HEK293 (cell line): ENCODE data around the gene LHFPL2.

Experiments
- TF ChIP-seq, protein P1 (sequence below): fragments of 450-650 bp; formaldehyde crosslinking; IDR thresholded peaks from 2 replicates; pipeline ENCODE4 v1.5.1; 2016; ENCODE audit warnings: missing biosample characterization, missing genetic modification characterization
- TF ChIP-seq, protein P2 (sequence below): fragments of 450-650 bp; formaldehyde crosslinking; IDR thresholded peaks from 2 replicates; pipeline ENCODE4 v1.5.1; 2016; ENCODE audit warnings: missing biosample characterization, missing genetic modification characterization, borderline replicate concordance

DNA sequence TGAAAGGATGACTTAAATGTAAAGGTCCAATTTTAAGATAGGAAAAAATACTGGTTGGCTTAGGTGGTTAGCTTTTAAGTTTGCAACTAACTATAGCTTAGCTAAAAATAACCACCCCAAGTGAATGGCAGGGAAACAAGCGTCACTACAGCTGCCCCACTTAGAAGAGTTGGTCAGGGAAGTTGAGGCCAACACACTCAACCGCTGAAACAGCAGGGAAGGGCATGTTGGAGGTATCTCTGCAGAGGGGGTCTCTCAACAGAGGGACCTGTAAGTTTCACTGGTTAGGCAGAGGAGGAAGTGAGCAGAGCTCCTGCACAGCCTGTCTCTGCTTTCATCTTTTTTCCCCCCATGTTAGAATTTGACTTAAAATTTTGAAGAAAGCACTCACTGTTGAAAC, 75.3 kb downstream of the LHFPL2 start:
- TF ChIP-seq, protein P1, sequence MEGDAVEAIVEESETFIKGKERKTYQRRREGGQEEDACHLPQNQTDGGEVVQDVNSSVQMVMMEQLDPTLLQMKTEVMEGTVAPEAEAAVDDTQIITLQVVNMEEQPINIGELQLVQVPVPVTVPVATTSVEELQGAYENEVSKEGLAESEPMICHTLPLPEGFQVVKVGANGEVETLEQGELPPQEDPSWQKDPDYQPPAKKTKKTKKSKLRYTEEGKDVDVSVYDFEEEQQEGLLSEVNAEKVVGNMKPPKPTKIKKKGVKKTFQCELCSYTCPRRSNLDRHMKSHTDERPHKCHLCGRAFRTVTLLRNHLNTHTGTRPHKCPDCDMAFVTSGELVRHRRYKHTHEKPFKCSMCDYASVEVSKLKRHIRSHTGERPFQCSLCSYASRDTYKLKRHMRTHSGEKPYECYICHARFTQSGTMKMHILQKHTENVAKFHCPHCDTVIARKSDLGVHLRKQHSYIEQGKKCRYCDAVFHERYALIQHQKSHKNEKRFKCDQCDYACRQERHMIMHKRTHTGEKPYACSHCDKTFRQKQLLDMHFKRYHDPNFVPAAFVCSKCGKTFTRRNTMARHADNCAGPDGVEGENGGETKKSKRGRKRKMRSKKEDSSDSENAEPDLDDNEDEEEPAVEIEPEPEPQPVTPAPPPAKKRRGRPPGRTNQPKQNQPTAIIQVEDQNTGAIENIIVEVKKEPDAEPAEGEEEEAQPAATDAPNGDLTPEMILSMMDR (tag by site-specific recombination), result no peak
- TF ChIP-seq, protein P2, sequence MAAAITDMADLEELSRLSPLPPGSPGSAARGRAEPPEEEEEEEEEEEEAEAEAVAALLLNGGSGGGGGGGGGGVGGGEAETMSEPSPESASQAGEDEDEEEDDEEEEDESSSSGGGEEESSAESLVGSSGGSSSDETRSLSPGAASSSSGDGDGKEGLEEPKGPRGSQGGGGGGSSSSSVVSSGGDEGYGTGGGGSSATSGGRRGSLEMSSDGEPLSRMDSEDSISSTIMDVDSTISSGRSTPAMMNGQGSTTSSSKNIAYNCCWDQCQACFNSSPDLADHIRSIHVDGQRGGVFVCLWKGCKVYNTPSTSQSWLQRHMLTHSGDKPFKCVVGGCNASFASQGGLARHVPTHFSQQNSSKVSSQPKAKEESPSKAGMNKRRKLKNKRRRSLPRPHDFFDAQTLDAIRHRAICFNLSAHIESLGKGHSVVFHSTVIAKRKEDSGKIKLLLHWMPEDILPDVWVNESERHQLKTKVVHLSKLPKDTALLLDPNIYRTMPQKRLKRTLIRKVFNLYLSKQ, result no peak
